Gastroesophageal sphincter (tissue), 4 donors: ENCODE measurements around the gene TCIRG1. TPM values are rescaled to one million over a fixed set of nuclear protein-coding genes. Genes with fewer than 3 reads are reported as not detected.

ENCODE experiments used
- ATAC-seq: fragments of 150-250 bp; one replicate; pipeline ENCODE4 v1.9.1; 2016; ENCODE audit warnings: mild to moderate bottlenecking, moderate library complexity
- H3K27ac ChIP-seq, 4 donors: fragments of 200-600 bp; sonication (generic) in 3 of 4; 1 replicate in 3 of 4; 2 replicates in 1 of 4; pipeline ENCODE4 v1.5.1; 2016 to 2019
- H3K27me3 ChIP-seq: fragments of 200-600 bp; sonication (generic); one replicate; pipeline ENCODE4 v1.5.1; 2019
- H3K36me3 ChIP-seq, 2 donors: fragments of 200-600 bp; sonication (generic); one replicate each; pipeline ENCODE4 v1.5.1; 2019; ENCODE audit warnings: control low read depth in 1 of 2
- H3K4me1 ChIP-seq, 3 donors: fragments of 200-600 bp; sonication (generic); 1 replicate in 2 of 3; 2 replicates in 1 of 3; pipeline ENCODE4 v1.5.1; 2016 to 2019; ENCODE audit warnings: control low read depth in 2 of 3
- H3K4me3 ChIP-seq, 2 donors: fragments of 200-600 bp; sonication (generic); one replicate each; pipeline ENCODE4 v1.5.1; 2019; ENCODE audit warnings: mild to moderate bottlenecking in 1 of 2, moderate library complexity in 1 of 2
- H3K9me3 ChIP-seq, 3 donors: fragments of 200-600 bp; sonication (generic); one replicate each; pipeline ENCODE4 v1.5.1; 2017 to 2019; ENCODE audit warnings: control low read depth in 2 of 3
- CTCF ChIP-seq, 4 experiments: fragments of 200-600 bp in 2 of 4; fragments of 450-650 bp in 2 of 4; sonication (generic) in 1 of 4; IDR thresholded peaks; one replicate each; pipeline ENCODE4 v1.5.1; 2017 to 2019; ENCODE audit warnings: antibody characterized with exemption in 4 of 4, mild to moderate bottlenecking in 2 of 4, moderate library complexity in 2 of 4
- EP300 ChIP-seq: sonication (generic); formaldehyde crosslinking; IDR thresholded peaks from one replicate; pipeline ENCODE4 v1.6.1; 2017; ENCODE audit warnings: antibody characterized with exemption, mild to moderate bottlenecking
- POLR2A ChIP-seq, 2 donors: fragments of 450-650 bp; IDR thresholded peaks; one replicate each; pipeline ENCODE4 v1.6.1; 2017; ENCODE audit warnings: antibody characterized with exemption in 2 of 2, mild to moderate bottlenecking in 2 of 2, moderate library complexity in 1 of 2
- POLR2AphosphoS5 ChIP-seq: sonication (generic); formaldehyde crosslinking; IDR thresholded peaks from one replicate; pipeline ENCODE4 v1.6.1; 2017; ENCODE audit warnings: antibody characterized with exemption
- WGBS, 2 donors: methylation state at CpG; one replicate each; pipeline ENCODE4 v1.1.5; 2018; ENCODE audit warnings: low coverage in 1 of 2; 5-methylcytosine and 5-hydroxymethylcytosine counted together
- total RNA-seq, 4 donors: library from RNA; depleted of rRNA; stranded (reverse); fragments of >200 nt; gene quantifications; one replicate each; pipeline ENCODE4 v1.1.0, GENCODE V29; 2016

TCIRG1 gene
- total RNA-seq, 4 donors from 2014 or later: 44.5 to 140 (median 81.2) TPM

DNA sequence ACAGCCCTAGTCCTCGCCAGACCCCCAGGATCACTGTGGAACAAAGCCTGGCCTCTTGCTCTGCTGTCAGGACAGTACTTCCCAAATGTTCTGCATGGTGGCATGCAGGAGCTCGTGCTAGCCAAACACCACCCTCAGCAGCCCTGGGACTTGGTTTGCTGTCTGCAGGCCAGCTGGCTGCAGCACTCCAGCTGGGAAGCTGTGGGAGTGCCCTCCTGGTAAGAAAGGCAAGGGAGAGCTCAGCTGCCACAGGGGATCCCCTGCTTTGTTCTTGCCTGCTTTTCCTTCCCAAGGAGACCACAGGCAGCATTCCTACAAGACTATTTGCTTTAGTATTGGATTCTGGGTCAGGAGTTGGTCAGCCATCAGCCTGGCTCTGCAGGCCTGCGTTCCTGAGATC is 27.9 kb downstream of the TCIRG1 start:
- no peaks in the 10 kb centered on the region for H3K4me1 ChIP-seq
- H3K9me3 ChIP-seq: no peaks in the 10 kb centered on the region
- WGBS, 2 donors: 87% methylated on average over 2 of the region's 3 CpGs; no CpG with 5 or more reads in 1 of the 2 donors
- H3K27me3 ChIP-seq: no peaks in the 10 kb centered on the region
- TF ChIP-seq POLR2AphosphoS5: no peak
- TF ChIP-seq EP300: no peak
- no peak for TF ChIP-seq CTCF (IDR thresholded peaks at IDR 0.05)
- no peak for TF ChIP-seq POLR2A (IDR thresholded peaks at IDR 0.05)
- no peak overlapping the region for H3K27ac ChIP-seq
- no peak for ATAC-seq
- H3K4me3 ChIP-seq: no peak overlapping the region
- H3K36me3 ChIP-seq: peaks cover 0 to 100% of the 10 kb centered on the region in 2 donors

DNA sequence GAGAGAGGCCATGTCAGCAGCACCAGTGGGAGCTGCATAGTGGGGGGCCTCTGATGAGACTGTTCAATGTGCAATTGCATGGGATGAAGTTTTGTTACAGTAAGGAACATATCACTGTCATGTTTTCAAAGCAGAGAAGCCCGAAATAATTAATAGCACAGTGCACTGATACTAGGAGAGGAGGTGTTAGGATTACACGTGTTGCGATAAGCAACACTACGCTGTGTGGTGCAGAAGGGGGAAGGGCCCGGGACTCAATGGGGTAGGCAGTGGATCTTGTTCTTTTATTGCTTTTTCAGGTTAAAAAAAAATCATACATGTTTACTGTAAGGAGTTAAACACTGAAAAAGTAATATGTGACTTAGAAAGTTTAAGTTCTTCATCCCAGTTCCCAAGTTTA is 29.2 kb downstream of the TCIRG1 start:
- WGBS, 2 donors: 83 to 89% methylated on average over 4 to 5 of the region's 5 CpGs
- no peak for ATAC-seq
- H3K9me3 ChIP-seq: no peaks in the 10 kb centered on the region
- no peak overlapping the region for H3K4me3 ChIP-seq
- H3K4me1 ChIP-seq: no peaks in the 10 kb centered on the region
- H3K36me3 ChIP-seq: peaks cover 0 to 100% of the 10 kb centered on the region in 2 donors
- no peak overlapping the region for H3K27ac ChIP-seq
- no peaks in the 10 kb centered on the region for H3K27me3 ChIP-seq
- no peak for TF ChIP-seq POLR2A (IDR thresholded peaks at IDR 0.05)
- TF ChIP-seq POLR2AphosphoS5: no peak
- no peak for TF ChIP-seq CTCF (IDR thresholded peaks at IDR 0.05)
- no peak for TF ChIP-seq EP300

DNA sequence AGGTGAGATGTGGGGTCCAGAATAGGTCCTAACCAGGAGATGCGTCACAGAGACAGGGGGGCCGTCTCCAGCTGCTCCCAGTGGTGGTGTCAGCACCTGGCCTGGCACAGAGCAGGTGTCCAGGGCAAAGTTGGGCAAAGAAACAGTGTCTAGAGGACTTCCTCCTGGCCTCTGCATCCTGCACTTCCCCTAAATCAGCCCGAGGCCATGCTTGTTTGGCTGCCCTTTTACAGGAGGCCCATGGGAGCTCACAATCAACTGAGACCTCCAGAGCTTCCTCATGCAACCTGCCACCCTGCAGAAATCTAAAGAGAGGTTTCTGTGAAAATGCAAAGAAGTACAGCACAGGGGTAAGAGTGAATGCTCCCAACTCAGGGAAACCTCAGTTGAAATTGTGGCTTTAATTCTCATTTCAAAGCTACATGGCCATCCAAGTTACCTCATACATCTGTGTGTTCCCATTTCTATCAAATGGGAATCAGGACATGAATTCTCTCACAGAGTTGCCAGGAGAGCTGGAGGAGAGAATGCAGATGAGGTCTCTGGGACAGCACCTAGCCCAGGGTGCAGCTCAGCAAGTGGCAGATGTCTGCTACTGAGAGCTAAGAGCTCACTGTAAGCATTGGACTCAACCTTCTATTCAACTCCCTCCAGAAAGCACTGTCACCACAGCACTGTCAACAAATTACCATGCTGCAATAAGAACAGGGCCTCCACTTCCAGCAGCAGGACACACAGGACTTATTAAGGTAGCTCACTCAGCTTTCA is 32.6 kb downstream of the TCIRG1 start:
- peaks cover 0 to 89% of the 10 kb centered on the region in 2 donors for H3K36me3 ChIP-seq
- no peak for ATAC-seq
- WGBS, 2 donors: no CpG with 5 or more reads among the region's 3 CpGs
- no peak overlapping the region for H3K27ac ChIP-seq
- H3K4me3 ChIP-seq: no peak overlapping the region
- no peak for TF ChIP-seq EP300
- no peak for TF ChIP-seq POLR2A (IDR thresholded peaks at IDR 0.05)
- no peak for TF ChIP-seq CTCF (IDR thresholded peaks at IDR 0.05)
- TF ChIP-seq POLR2AphosphoS5: no peak
- no peaks in the 10 kb centered on the region for H3K27me3 ChIP-seq
- H3K9me3 ChIP-seq: no peaks in the 10 kb centered on the region
- no peaks in the 10 kb centered on the region for H3K4me1 ChIP-seq

DNA sequence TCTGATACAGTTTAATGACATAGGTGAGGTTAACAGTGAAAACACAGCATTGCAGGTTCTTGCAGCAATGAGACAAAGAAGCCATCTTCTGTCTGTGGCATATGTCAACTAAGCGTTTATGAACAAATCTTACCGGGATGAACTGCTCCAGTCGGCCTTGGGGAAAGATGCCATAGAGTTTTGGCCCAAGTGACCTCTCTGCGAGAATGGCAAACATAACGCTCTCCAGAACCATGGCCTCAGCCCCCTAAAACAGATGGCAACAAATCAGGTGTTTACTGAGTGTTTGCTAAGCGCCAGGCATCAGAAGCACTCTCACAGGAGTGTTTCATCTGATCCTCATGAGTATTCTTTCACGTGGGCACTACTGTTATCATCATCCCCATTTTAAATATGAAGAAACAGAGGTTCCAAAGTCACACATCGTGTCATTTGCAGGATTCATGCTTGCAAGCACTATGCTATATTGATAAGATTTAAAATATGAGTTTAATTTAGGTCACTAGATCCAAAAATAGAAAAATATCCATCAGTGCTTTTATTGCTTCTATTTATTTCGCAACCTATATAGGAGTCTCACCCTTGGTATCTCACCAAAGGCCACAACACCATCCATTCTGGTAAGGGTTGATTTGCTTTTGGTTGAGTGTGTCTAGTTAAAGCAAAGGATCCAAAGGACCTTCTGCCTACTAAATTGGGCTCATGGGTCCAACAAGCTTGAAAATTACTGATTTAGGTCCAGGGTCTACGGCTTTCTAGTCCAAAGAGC is 35.9 kb downstream of the TCIRG1 start:
- no peak for ATAC-seq
- H3K36me3 ChIP-seq: peaks cover 0 to 88% of the 10 kb centered on the region in 2 donors
- TF ChIP-seq POLR2AphosphoS5 (no peak), POLR2A (IDR thresholded peaks at IDR 0.05) (no peak), EP300 (no peak), CTCF (IDR thresholded peaks at IDR 0.05) (no peak)

More for the DNA sequence above, 35.9 kb downstream of the TCIRG1 start:
- Histone ChIP-seq H3K27ac (no peak overlapping the region), H3K4me1 (no peaks in the 10 kb centered on the region), H3K27me3 (no peaks in the 10 kb centered on the region), H3K9me3 (no peaks in the 10 kb centered on the region), H3K4me3 (no peak overlapping the region)
- whole genome bisulfite sequencing, 2 donors: 85 to 96% methylated on average over 6 to 8 of the region's 10 CpGs
